ENCODE results near the gene MAPRE2.

DNA sequence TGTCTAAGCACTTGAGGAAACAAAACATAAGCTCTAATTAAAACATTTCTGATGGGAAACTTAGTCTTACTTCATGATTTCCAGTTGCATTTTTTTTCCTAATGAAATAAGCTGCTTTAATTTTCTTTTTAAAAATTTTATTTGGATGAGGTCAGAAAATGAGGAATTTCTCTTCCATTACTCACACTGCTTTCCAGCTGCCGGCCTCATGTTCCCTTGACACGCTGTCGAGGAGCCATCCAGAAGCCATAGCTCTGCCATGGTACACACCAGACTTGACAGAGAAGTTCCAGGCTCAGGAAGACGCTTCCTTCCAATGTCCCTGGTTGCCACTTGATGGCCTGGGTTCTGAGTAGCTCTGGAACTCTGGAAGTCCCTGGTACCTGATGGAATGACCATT, 12.1 kb upstream of the MAPRE2 start:
- TF ChIP-seq, protein P1, sequence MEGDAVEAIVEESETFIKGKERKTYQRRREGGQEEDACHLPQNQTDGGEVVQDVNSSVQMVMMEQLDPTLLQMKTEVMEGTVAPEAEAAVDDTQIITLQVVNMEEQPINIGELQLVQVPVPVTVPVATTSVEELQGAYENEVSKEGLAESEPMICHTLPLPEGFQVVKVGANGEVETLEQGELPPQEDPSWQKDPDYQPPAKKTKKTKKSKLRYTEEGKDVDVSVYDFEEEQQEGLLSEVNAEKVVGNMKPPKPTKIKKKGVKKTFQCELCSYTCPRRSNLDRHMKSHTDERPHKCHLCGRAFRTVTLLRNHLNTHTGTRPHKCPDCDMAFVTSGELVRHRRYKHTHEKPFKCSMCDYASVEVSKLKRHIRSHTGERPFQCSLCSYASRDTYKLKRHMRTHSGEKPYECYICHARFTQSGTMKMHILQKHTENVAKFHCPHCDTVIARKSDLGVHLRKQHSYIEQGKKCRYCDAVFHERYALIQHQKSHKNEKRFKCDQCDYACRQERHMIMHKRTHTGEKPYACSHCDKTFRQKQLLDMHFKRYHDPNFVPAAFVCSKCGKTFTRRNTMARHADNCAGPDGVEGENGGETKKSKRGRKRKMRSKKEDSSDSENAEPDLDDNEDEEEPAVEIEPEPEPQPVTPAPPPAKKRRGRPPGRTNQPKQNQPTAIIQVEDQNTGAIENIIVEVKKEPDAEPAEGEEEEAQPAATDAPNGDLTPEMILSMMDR (IDR thresholded peaks at IDR 0.05), result no peak
- peak in 1 of 2 donors; percentile 35 for TF ChIP-seq POLR2A (IDR thresholded peaks at IDR 0.05)

Data from adrenal gland (tissue), 5 donors.